Thyroid gland (tissue), 4 donors: ENCODE measurements around the gene VAV3.

Experiments
- CTCF ChIP-seq, 6 experiments: fragments of 200-600 bp in 3 of 6; fragments of 450-650 bp in 3 of 6; sonication (generic) in 3 of 6; IDR thresholded peaks; one replicate each; pipeline ENCODE4 v1.5.1; 2016 to 2019; ENCODE audit warnings: antibody characterized with exemption in 6 of 6, mild to moderate bottlenecking in 2 of 6, inconsistent platforms in 1 of 6, moderate library complexity in 1 of 6
- POLR2A ChIP-seq, 2 donors: fragments of 450-650 bp; IDR thresholded peaks; one replicate each; pipeline ENCODE4 v1.6.1; 2017; ENCODE audit warnings: antibody characterized with exemption in 2 of 2, mild to moderate bottlenecking in 2 of 2, moderate library complexity in 1 of 2

GRCh38 chr1:107531065-107531908 lies 433.7 kb downstream of the VAV3 start:
- TF ChIP-seq POLR2A (IDR thresholded peaks at IDR 0.05) (no peak), CTCF (IDR thresholded peaks at IDR 0.05) (no peak)
